Stimulated activated CD8-positive, alpha-beta memory T cell treated with anti-CD3 and anti-CD28 coated beads, Interleukin-7, amount 100 ng/mL, for 24 hours (primary cell): ENCODE results near the gene KIF18A.
"Not testable (repeated sequence)": the region's sequence is repeated elsewhere in the genome, so short reads cannot be mapped to it uniquely, and the experiment has no call there.

Source experiments
- DNase-seq: peaks from one replicate; pipeline ENCODE4 v3.0.0-alpha.2; 2020; ENCODE audit warnings: low read depth

KIF18A gene

GRCh38 chr11:28106353-28107043 is 1.5 kb downstream of the KIF18A start:
- DNase-seq = no peak

- no peak for DNase-seq
Observed at GRCh38 chr11:28105869-28106268, 2.1 kb downstream of the KIF18A start.

DNA sequence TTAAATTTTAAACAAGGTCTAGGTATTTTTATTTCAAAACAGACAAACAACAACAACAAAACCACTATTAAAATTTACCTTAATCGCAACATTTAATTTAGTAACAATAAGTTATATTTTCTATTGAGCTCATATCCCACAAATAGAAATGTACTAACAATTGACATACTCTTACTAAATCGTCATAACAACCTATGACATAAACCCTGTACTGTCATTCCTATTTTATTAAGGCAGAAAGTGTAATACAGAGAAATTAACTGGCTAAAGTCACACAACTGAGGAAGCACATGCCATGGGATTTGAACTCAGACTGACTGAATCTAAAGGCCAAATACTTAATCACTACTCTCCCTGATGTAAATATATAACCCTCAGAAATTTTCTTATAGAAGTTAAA is 3.0 kb downstream of the KIF18A start:
- no peak for DNase-seq

DNA sequence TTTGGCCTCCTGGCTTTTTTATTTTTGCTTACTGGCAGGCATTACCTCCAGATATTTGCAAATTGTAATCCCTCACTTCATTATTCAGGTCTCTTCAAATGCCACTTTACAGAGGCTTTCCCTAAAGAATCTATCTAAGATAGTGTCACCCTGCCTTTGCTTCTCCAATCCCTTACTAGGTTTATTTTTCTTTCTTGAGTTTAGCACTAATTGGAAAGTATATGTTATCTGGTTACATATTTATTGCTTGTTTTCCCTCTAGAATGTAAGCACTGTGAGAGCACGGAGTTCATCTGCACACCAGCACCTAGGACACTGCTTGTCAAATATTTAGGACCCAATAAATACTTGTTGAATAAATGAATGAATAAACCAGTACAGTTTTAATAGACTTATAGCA is 3.5 kb downstream of the KIF18A start:
- no peak for DNase-seq

DNA sequence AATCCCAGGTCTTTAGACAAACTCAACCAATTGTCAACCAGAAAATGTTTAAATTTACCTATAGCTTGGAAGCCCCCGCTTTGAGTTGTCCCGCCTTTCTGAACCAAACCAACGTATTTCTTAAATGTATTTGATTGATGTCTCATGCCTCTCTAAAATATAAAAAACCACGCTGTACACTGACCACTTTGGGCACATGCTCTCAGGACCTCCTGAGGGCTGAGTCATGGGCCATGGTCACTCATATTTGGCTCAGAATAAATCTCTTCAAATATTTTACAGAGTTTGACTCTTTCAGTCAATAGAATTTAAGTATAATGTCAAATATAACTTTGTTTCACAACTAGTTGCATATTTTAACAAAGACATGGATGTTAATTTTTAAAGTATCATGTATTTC is 5.7 kb downstream of the KIF18A start:
- not testable (repeated sequence) for DNase-seq

- no peak for DNase-seq
Observed at GRCh38 chr11:28100665-28101064, 7.3 kb downstream of the KIF18A start.

GRCh38 chr11:28099715-28100114 is 8.2 kb downstream of the KIF18A start:
- DNase-seq = no peak

- DNase-seq = no peak
Observed at GRCh38 chr11:28098257-28098656, 9.7 kb downstream of the KIF18A start.

DNA sequence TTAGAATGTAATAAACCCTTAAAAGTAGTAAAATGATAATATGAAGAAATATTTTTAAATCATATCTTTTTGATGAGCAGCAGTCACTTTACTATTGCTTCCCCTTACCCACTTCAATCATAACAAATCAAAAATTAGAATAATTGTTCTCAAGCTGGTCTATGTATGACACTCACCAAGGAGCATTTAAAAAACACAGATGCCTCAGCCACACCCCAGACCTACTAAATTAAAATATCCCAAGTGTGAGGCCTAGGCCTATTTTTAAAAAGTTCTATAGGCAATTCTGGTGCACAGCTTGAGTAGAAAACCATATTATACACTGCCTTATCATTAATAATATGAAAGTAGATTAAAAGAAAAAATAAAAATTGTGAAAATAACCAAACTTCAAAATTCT is 15.2 kb downstream of the KIF18A start:
- no peak for DNase-seq

DNA sequence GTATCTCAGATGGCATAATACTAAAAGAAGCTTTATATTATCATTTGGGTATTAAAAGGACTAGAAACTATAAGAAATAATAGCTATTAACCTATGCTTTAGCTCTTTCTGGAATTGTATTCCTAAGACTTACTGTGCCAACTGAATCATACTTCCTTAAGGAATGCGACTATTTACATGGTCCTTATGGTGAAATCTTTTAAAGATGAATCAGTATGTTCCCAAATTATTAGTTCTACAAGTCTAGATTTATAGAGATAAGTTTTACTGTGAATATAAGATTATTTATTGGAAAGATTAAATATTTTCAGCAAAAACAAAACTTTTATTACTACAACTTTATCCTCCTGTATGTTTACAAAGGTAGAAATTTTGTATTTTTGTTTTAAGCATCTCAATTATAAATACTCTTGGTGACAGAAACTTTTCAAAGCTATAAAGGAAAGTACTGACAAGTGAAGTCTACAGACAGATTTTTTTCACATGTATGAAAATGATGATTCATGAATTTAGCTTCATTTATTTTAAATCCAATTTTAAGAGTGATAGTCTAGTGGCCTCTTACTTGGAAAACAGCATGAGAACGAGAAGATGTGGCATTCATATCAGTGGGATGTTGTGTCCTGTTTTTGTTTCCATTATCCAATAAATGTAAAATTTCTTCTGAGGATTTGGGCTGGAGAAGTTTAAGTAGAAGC is 17.8 kb downstream of the KIF18A start:
- no peak for DNase-seq

DNA sequence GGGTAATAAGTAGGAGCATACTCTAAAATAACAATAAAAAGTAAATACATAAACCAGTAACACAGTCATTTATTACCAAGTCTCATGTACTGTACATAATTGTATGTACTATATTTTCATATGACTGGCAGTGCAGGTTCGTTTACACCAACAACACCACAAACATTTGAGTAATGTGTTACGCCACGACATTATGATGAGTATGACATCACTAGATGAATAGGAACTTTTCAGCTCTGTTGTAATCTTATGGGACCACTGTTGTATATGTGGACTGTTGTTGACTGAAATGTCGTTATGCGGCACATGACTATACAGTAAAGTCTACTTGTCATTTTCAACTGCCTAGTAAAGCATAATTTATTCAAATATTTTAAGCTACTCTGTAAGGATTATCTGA is 18.6 kb downstream of the KIF18A start:
- no peak for DNase-seq

DNA sequence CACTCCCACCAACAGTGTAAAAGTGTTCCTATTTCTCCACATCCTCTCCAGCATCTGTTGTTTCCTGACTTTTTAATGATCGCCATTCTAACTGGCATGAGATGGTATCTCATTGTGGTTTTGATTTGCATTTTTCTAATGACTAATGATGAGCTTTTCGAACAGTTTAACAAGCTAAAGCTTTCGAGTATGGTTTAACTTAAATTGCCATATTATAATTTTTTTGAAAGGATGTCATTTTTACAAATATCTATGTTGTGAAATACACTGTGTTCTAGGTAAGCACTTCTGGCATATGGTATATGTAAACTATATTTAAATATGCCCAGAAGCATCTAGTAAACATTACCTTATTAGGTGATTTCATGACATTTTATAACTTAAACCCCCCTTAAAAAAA is 20.3 kb downstream of the KIF18A start:
- DNase-seq = not testable (repeated sequence)

DNA sequence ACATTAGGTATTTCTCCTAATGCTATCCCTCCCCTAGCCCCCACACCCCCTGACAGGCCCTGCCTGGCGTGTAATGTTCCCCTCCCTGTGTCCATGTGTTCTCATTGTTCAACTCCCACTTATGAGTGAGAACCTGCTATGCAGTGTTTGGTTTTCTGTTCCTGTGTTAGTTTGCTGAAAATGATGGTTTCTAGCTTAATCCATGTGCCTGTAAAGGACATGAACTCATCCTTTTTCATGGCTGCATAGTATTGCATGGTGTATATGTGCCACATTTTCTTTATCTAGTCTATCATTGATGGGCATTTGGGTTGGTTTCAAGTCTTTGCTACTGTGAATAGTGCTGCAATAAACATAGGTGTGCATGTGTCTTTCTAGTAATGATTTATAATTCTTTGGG is 20.8 kb downstream of the KIF18A start:
- not testable (repeated sequence) for DNase-seq

GRCh38 chr11:28086569-28086968 is 21.4 kb downstream of the KIF18A start:
- no peak for DNase-seq

DNA sequence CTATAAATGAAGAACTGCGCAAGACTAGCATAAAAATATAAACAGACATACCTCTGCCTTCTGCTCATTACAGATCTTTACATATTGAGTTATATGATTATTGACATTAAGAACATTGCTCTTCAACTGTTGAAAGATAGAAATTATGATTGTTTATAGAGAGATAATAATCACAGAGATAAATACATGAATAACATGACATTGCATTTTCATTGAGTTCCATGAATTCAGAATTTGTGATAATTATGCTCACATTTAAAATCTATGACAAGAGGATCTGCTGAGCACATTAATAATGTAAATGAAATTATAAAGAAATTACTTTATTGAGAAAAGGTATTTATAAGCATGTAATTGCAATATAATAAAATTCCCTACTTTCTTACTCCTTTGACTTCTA is 24.8 kb downstream of the KIF18A start:
- no peak for DNase-seq

GRCh38 chr11:28077521-28077920 is 30.4 kb downstream of the KIF18A start:
- DNase-seq = no peak

DNA sequence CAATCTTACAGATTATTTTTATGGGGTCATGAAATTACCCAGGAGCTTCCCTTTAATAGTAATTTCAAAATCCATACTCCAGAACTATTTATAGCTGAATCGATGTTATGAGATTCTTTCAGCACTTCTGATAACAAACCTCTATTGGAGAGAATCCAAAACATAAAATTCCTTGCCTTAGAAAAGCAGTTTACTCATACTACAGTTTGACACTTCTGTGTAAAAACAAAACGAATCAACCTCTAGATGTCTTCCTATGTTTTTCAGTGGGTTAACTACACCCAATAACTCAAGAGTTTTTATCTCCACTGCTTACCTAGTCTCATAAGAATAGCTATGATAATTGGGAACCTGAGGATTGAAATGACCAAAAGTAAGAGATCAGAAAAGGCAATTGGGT is 35.6 kb downstream of the KIF18A start:
- no peak for DNase-seq

DNA sequence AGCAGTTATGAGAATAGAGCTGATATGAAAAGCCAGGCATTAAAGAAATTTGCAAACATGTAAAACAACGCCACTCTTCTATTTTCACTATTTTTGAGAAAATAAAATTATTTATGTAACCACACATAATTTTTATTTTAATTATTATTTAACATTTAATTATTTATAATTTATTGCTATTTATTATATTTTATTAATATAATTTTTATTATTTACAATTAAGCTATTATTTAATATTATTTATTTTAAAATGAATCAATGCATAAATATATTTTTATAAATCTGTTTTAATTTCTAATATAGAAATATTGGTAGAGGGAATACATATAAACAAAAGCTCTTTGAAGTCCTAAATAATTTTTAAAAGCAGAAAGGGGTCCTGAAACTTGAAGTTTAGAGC is 36.7 kb downstream of the KIF18A start:
- DNase-seq = no peak

DNA sequence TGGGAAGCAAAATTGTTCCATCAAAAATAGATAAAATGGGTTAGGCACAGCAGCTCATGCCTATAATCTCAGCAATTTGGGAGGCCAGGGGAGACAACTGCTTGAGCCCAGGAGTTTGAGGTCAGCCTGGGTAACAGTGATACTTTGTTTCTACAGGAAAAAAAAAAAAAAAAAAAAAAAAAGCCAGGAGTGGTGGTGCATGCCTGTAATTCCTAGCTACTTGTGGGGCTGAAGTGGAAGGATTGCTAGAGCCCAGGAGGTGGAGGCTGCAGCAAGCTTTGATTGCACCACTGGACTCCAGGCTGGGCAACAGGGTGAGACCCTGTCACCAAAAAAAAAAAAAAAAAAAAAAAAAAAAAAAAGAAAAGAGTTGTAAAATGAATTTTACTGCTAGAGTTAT is 49.6 kb downstream of the KIF18A start:
- no peak for DNase-seq

DNA sequence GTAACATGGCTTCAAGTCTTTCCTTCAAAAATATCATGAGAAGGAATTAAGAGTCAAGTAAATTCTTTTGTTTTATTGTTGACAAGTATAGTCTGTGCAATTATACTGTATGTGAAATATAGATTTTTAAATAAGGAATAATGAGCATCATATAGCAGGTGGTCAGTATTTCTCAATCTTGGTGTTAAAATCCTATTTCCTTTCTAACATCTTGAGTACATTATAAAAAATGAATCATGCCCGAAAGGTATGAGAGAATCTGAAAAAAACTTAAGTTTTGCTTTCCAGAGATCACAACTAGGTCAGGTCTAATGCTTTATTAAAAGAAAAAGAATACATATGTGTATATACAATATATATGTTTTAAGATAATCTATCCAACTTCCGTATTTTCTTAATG is 53.1 kb downstream of the KIF18A start:
- DNase-seq = no peak

DNA sequence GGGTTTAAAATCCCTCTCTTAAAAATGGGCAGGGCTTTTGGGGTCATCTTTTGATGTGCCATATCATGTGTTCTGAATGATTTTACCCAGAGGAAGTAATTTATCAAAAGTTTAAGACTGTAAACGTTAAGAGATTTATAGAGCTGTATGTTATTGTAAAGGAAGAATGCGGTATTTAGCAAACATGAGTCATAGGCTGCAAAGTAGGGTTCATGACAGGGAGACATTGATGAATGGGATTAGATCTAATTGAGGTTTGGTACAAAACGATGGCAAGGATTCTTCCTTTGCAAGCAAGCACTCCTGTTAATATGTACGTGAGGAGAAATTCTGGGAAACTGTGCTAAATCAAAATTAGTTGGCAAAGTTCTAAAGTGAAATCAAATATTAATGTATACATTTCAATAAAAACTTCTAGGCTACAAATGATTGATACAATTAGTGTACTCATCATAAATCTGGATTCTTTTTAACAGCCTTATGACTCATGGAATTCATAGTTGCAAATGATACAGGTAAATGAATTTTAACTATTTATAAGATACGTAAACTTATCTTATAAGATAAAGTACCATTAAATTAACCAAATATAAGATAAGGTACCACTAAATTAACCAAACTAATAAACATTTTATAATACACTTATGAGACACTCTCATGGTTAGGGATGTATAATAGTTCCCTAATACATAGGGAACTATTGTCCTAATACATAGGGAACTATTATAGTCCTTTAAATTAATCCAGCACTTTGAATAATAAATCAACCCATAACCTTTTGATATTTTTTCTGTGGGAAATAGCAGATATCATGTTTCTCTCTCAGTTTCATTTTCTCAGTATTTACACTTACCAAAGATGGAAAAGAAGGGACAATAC is 58.4 kb downstream of the KIF18A start:
- DNase-seq = no peak

DNA sequence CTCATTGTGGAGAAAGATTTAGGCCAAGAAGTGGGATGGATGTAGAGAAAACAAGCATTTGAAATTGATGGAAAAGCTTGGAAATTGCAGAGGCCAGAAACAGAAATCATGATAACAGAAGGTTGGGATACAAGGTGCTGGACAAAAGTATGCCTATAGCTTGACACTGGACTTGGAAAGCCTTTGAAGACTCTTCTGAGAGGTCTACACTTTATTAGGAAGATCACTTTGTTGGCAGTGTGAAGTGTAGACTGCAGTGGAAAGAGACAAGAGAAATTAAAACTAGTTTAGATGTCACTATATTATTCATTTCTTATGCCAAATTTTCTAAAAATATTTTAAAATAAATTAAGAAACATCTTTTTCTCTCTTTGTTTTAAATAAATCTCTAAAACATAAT is 59.1 kb downstream of the KIF18A start:
- no peak for DNase-seq
